K562 (cell line): ENCODE results near the gene RPL28. TPM values are rescaled to one million over a fixed set of nuclear protein-coding genes. Genes with fewer than 3 reads are reported as not detected.

Source experiments
- ADNP ChIP-seq: fragments of 200-800 bp; sonication (Bioruptor generic); IDR thresholded peaks from 2 replicates; pipeline ENCODE4 v1.6.1; 2016; ENCODE audit warnings: missing genetic modification characterization, missing compliant biosample characterization
- ASH1L ChIP-seq: fragments of 450-650 bp; IDR thresholded peaks from 2 replicates; pipeline ENCODE4 v1.6.1; 2018; ENCODE audit warnings: borderline replicate concordance, mild to moderate bottlenecking, low read depth; ENCODE audit not compliant: partially characterized antibody
- CSDE1 ChIP-seq, 2 experiments: fragments of 450-650 bp; IDR thresholded peaks; 2 replicates each; pipeline ENCODE4 v1.6.1; 2016; ENCODE audit warnings: mild to moderate bottlenecking in 1 of 2
- FOXJ2 ChIP-seq: fragments of 200-800 bp; sonication (Bioruptor generic); IDR thresholded peaks from 2 replicates; pipeline ENCODE4 v1.6.1; 2016; ENCODE audit warnings: missing genetic modification characterization, missing compliant biosample characterization
- MIER1 ChIP-seq: fragments of 450-650 bp; IDR thresholded peaks from 2 replicates; pipeline ENCODE4 v1.6.1; 2016; ENCODE audit warnings: antibody characterized with exemption, mild to moderate bottlenecking, low read depth
- MYC ChIP-seq, 2 experiments: fragments of 250-450 bp in 1 of 2; sonication (Bioruptor Pico) in 1 of 2; IDR thresholded peaks; 2 replicates each; pipeline versions ENCODE4 v1.5.1 to v1.6.1; 2012 to 2021; ENCODE audit warnings: low read depth in 2 of 2, borderline replicate concordance in 1 of 2, improper control_type of control experiment in 1 of 2, low read length in 1 of 2, mild to moderate bottlenecking in 1 of 2, moderate library complexity in 1 of 2
- NEUROD1 ChIP-seq: fragments of 150-350 bp; IDR thresholded peaks from 2 replicates; pipeline ENCODE4 v1.6.1; 2014; ENCODE audit warnings: borderline replicate concordance, low read length, low read depth; ENCODE audit not compliant: partially characterized antibody
- NFE2L1 ChIP-seq: fragments of 450-650 bp; IDR thresholded peaks from 2 replicates; pipeline ENCODE4 v1.6.1; 2016; ENCODE audit warnings: missing genetic modification characterization, low read depth, mild to moderate bottlenecking, missing compliant biosample characterization, moderate library complexity, borderline replicate concordance
- POLR2AphosphoS2 ChIP-seq: IDR thresholded peaks from 2 replicates; pipeline ENCODE4 v1.6.1; 2012; ENCODE audit warnings: low read length, improper control_type of control experiment
- POLR3A ChIP-seq: IDR thresholded peaks from 2 replicates; pipeline ENCODE4 v1.6.1; 2011; ENCODE audit warnings: borderline replicate concordance, mild to moderate bottlenecking, moderate library complexity; ENCODE audit not compliant: insufficient read length, insufficient read depth; ENCODE audit errors: extremely low read depth
- SIN3A ChIP-seq, 2 experiments: fragments of 150-350 bp in 1 of 2; IDR thresholded peaks; 2 replicates each; pipeline ENCODE4 v1.6.1; 2011 to 2016; ENCODE audit warnings: borderline replicate concordance in 2 of 2, low read depth in 2 of 2, low read length in 2 of 2, mild to moderate bottlenecking in 2 of 2, moderate library complexity in 2 of 2; ENCODE audit not compliant: control insufficient read depth in 1 of 2
- SMC3 ChIP-seq: conservative IDR thresholded peaks from 2 replicates; pipeline ENCODE4 v1.6.1; 2011; ENCODE audit warnings: low read depth, low read length, improper control_type of control experiment; ENCODE audit not compliant: insufficient read depth
- SPI1 ChIP-seq: IDR thresholded peaks from 2 replicates; pipeline ENCODE4 v1.6.1; 2011; ENCODE audit warnings: low read depth, low read length, control low read depth, borderline replicate concordance
- THRAP3 ChIP-seq: fragments of 450-650 bp; IDR thresholded peaks from 2 replicates; pipeline ENCODE4 v1.6.1; 2016; ENCODE audit warnings: mild to moderate bottlenecking, inconsistent platforms, borderline replicate concordance
- ZFPM2 ChIP-seq: fragments of 250-450 bp; sonication (Bioruptor Pico); IDR thresholded peaks from 2 replicates; pipeline ENCODE4 v1.5.1; 2022; ENCODE audit warnings: mild to moderate bottlenecking
- ZNF561 ChIP-seq: fragments of 450-650 bp; formaldehyde crosslinking; conservative IDR thresholded peaks from 2 replicates; pipeline ENCODE4 v1.4.0; 2020; ENCODE audit warnings: mild to moderate bottlenecking, moderate library complexity
- ZNF584 ChIP-seq: fragments of 200-800 bp; sonication (Bioruptor generic); IDR thresholded peaks from 2 replicates; pipeline ENCODE4 v1.6.1; 2016; ENCODE audit warnings: low read depth, mild to moderate bottlenecking, missing genetic modification characterization, missing compliant biosample characterization
- polyA plus RNA-seq, 8 experiments: library from polyadenylated mRNA; depleted of rRNA in 4 of 8; stranded (reverse) in 5 of 8; unstranded in 3 of 8; fragments of >200 nt; fragmentation: Nextera tagmentation in 2 of 8; fragmentation: Illumina TruSeq in 1 of 8; extraction: Ambion mirVana in 2 of 8; extraction: Trizol in 1 of 8; gene quantifications; 2 replicates each; pipeline versions ENCODE4 v1.2.1 to v1.2.3, GENCODE V29; 2011 to 2014; ENCODE audit warnings: inconsistent platforms in 1 of 8, missing spikeins in 1 of 8
- total RNA-seq, 7 experiments: library from RNA; depleted of rRNA in 6 of 7; stranded (reverse); fragments of >200 nt in 6 of 7; fragmentation: Illumina TruSeq in 2 of 7; extraction: Trizol in 2 of 7; gene quantifications; 2 replicates each; pipeline versions ENCODE4 v1.2.1 to v1.2.3, GENCODE V29; 2011 to 2021; ENCODE audit warnings: low replicate concordance in 1 of 7
- TF ChIP-seq, protein P1 (sequence below), 2 experiments: IDR thresholded peaks; 2 replicates each; pipeline ENCODE4 v1.6.1; 2012; ENCODE audit warnings: improper control_type of control experiment in 2 of 2, low read depth in 2 of 2, low read length in 2 of 2, borderline replicate concordance in 1 of 2
- TF ChIP-seq, protein P2 (sequence below): fragments of 450-650 bp; IDR thresholded peaks from 2 replicates; pipeline ENCODE4 v1.6.1; 2017; ENCODE audit warnings: mild to moderate bottlenecking, moderate library complexity
- TF ChIP-seq, protein P3 (sequence below): sonication (generic); formaldehyde crosslinking; IDR thresholded peaks from 2 replicates; pipeline ENCODE4 v1.8.1; 2023; ENCODE audit warnings: mild to moderate bottlenecking, missing genetic modification reagents

RPL28 gene
- total and polyA plus RNA-seq, 9 of the 15 experiments (the other 6 are each of a cell fraction or from before 2014, with no cell fraction given), result 124 to 3,106 (median 622) TPM

DNA sequence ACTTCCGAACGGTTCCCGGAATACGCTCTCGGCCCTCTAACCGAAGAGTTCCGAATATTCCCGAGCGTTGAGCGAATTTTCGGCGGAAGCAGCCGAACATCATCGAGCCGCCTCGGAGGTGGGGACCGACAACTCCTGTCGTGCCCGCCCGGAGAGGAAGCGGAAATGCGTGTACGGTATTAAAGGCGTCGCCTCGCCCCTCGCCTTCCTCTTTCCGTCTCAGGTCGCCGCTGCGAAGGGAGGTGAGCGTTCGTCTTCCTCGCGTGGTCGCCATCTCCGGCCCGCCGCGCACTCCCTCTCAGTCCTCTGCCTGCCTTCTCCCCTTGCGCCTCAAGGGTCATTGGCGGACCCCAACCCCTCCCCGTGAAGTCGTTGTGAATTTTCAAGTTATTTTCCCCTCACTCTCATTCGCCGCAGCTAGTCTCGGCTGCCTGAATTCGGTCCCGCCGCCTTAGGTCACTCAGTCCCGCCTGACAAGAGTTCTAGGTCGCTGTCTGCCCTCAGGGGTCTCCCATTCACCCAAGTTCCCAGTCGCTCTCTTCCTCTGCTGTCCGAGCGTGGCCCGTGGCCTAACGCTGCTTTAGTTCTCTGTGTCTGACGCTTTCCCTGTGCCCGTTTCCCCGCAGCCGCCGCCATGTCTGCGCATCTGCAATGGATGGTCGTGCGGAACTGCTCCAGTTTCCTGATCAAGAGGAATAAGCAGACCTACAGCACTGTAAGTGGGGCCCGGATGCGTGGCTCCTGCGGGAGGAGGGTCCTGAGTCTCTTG lies at the start of gene RPL28 (continued):
- TF ChIP-seq POLR2AphosphoS2 (peak; percentile 87; the same call in 1 of the 2 replicates), MIER1 (no peak), ZNF561 (CRISPR knock-in tag) (no peak), ZFPM2 (no peak), CSDE1 (IDR thresholded peaks at IDR 0.05) (no peak), SIN3A (IDR thresholded peaks at IDR 0.05; ENCODE audit: borderline replicate concordance in 2 of 2, control insufficient read depth in 1 of 2, low read depth in 2 of 2, low read length in 2 of 2) (peak; percentile 86 to 94; a peak in 3 of 4 replicates), ZNF584 (CRISPR knock-in tag) (no peak), NEUROD1 (peak; percentile 75), MYC (IDR thresholded peaks at IDR 0.05; ENCODE audit: low read depth, low read length) (peak; percentile 84), MYC (CRISPR knock-in tag; IDR thresholded peaks at IDR 0.05; ENCODE audit: borderline replicate concordance, low read depth) (peak; percentile 59; the same call in 1 of the 2 replicates), THRAP3 (peak; percentile 56; the same call in 1 of the 2 replicates), SPI1 (peak; percentile 96), SMC3 (no peak; the same call in 1 of the 2 replicates), ADNP (no peak), FOXJ2 (tag) (no peak), ASH1L (no peak), POLR3A (no peak), NFE2L1 (tag) (no peak)
- TF ChIP-seq, protein P1, sequence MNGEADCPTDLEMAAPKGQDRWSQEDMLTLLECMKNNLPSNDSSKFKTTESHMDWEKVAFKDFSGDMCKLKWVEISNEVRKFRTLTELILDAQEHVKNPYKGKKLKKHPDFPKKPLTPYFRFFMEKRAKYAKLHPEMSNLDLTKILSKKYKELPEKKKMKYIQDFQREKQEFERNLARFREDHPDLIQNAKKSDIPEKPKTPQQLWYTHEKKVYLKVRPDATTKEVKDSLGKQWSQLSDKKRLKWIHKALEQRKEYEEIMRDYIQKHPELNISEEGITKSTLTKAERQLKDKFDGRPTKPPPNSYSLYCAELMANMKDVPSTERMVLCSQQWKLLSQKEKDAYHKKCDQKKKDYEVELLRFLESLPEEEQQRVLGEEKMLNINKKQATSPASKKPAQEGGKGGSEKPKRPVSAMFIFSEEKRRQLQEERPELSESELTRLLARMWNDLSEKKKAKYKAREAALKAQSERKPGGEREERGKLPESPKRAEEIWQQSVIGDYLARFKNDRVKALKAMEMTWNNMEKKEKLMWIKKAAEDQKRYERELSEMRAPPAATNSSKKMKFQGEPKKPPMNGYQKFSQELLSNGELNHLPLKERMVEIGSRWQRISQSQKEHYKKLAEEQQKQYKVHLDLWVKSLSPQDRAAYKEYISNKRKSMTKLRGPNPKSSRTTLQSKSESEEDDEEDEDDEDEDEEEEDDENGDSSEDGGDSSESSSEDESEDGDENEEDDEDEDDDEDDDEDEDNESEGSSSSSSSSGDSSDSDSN (IDR thresholded peaks at IDR 0.05; ENCODE audit: borderline replicate concordance in 1 of 2, low read depth in 2 of 2, low read length in 2 of 2), result 0 out of 4 replicates have a peak, but pooled peaks of 1 of the 2 experiments have one; percentile 44
- TF ChIP-seq, protein P2, sequence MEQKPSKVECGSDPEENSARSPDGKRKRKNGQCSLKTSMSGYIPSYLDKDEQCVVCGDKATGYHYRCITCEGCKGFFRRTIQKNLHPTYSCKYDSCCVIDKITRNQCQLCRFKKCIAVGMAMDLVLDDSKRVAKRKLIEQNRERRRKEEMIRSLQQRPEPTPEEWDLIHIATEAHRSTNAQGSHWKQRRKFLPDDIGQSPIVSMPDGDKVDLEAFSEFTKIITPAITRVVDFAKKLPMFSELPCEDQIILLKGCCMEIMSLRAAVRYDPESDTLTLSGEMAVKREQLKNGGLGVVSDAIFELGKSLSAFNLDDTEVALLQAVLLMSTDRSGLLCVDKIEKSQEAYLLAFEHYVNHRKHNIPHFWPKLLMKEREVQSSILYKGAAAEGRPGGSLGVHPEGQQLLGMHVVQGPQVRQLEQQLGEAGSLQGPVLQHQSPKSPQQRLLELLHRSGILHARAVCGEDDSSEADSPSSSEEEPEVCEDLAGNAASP, result no peak
- TF ChIP-seq, protein P3, sequence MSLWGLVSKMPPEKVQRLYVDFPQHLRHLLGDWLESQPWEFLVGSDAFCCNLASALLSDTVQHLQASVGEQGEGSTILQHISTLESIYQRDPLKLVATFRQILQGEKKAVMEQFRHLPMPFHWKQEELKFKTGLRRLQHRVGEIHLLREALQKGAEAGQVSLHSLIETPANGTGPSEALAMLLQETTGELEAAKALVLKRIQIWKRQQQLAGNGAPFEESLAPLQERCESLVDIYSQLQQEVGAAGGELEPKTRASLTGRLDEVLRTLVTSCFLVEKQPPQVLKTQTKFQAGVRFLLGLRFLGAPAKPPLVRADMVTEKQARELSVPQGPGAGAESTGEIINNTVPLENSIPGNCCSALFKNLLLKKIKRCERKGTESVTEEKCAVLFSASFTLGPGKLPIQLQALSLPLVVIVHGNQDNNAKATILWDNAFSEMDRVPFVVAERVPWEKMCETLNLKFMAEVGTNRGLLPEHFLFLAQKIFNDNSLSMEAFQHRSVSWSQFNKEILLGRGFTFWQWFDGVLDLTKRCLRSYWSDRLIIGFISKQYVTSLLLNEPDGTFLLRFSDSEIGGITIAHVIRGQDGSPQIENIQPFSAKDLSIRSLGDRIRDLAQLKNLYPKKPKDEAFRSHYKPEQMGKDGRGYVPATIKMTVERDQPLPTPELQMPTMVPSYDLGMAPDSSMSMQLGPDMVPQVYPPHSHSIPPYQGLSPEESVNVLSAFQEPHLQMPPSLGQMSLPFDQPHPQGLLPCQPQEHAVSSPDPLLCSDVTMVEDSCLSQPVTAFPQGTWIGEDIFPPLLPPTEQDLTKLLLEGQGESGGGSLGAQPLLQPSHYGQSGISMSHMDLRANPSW (CRISPR knock-in tag), result no peak
